ENCODE data around the gene SEMA3E.
"Not testable (repeated sequence)": the region's sequence is repeated elsewhere in the genome, so short reads cannot be mapped to it uniquely, and the experiment has no call there.

Gene SEMA3E

GRCh38 chr7:83684928-83685327 is 36.0 kb upstream of the SEMA3E start:
- no peak overlapping the region for H3K23ac ChIP-seq (ENCODE audit: low read length)
- H3K27me3 ChIP-seq (ENCODE audit: insufficient read depth, low read length) = no peaks in the 10 kb centered on the region
- H2BK120ac ChIP-seq (ENCODE audit: insufficient read depth, low read length, poor library complexity) = no peak overlapping the region
- H3K9me3 ChIP-seq (ENCODE audit: insufficient read depth, low read depth, low read length) = no peaks in the 10 kb centered on the region
- H3K79me2 ChIP-seq (ENCODE audit: control insufficient read depth, insufficient read depth, low read length, poor library complexity) = no peaks in the 10 kb centered on the region
- no peaks in the 10 kb centered on the region for H3K79me1 ChIP-seq (ENCODE audit: low read length)
- no peak overlapping the region for H3K14ac ChIP-seq (ENCODE audit: low read length)
- H3K4me2 ChIP-seq (ENCODE audit: low read length) = no peak overlapping the region
- H3K4me3 ChIP-seq (ENCODE audit: low read depth, low read length) = no peak overlapping the region
- peak; percentile 89 to 94 for DNase-seq
- H2BK12ac ChIP-seq (ENCODE audit: low read length) = no peak overlapping the region
- H2BK5ac ChIP-seq (ENCODE audit: low read depth, low read length, poor library complexity) = no peak overlapping the region
- no peak overlapping the region for H3K18ac ChIP-seq (ENCODE audit: low read length)
- WGBS (ENCODE audit: extremely low coverage, insufficient coverage, insufficient read length) = no CpG with 5 or more reads among the region's 3 CpGs
- H4K12ac ChIP-seq (ENCODE audit: low read depth, low read length) = no peak overlapping the region
- H3K9ac ChIP-seq (ENCODE audit: low read length) = no peak overlapping the region
- peak overlapping the region; percentile 57 for H3K27ac ChIP-seq (ENCODE audit: low read depth, low read length)
- H2AFZ ChIP-seq (ENCODE audit: insufficient read depth, low read length, poor library complexity) = no peak overlapping the region
- H3K36me3 ChIP-seq (ENCODE audit: control insufficient read depth in 1 of 2, insufficient read depth in 2 of 2, low read length in 2 of 2) = no peaks in the 10 kb centered on the region
- no peak overlapping the region for H4K8ac ChIP-seq (ENCODE audit: low read depth, low read length)
- no peak overlapping the region for H3K4ac ChIP-seq (ENCODE audit: low read depth, low read length)
- H4K91ac ChIP-seq (ENCODE audit: low read depth, low read length) = no peak overlapping the region
- H2AK5ac ChIP-seq (ENCODE audit: low read length) = no peak overlapping the region
- peaks cover 0 to 2% of the 10 kb centered on the region in 2 experiments for H3K4me1 ChIP-seq (ENCODE audit: control insufficient read depth in 1 of 2, insufficient read depth in 2 of 2, low read length in 2 of 2)

DNA sequence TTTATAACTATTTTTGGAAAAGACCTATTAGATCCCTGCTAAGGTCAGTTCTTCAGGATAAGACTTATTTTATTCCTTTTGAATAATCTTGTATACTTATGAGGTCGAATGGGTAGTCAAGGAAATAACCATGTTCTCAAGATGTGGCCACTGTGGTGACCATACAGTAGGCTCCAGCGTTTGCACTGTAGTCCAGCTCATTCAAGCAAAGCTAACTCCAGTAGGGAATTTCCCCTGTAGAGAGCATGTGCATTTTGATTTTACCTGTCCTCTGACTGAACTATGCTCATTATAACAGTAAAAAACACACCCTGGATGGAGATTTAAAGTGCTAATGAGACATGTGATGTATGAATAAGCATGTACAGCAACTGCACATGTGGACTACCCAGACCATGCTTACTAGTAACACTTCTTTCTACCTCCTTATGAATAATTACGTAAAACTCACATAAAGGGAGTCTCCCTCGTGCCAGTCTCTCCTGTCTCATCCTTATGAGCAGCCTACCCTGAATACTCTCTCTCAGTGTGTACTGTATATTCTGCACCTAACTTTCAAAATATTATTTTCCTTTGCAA is 32.4 kb upstream of the SEMA3E start:
- Histone ChIP-seq H3K14ac (ENCODE audit: low read length) (no peak overlapping the region), H3K27me3 (ENCODE audit: insufficient read depth, low read length) (no peaks in the 10 kb centered on the region), H3K9ac (ENCODE audit: low read length) (no peak overlapping the region), H3K9me3 (ENCODE audit: insufficient read depth, low read depth, low read length) (no peaks in the 10 kb centered on the region), H2AK5ac (ENCODE audit: low read length) (no peak overlapping the region), H2BK120ac (ENCODE audit: insufficient read depth, low read length, poor library complexity) (no peak overlapping the region), H4K12ac (ENCODE audit: low read depth, low read length) (no peak overlapping the region), H3K4me3 (ENCODE audit: low read depth, low read length) (no peak overlapping the region), H4K8ac (ENCODE audit: low read depth, low read length) (no peak overlapping the region), H3K23ac (ENCODE audit: low read length) (no peak overlapping the region), H2BK12ac (ENCODE audit: low read length) (no peak overlapping the region), H3K4me1 (ENCODE audit: control insufficient read depth in 1 of 2, insufficient read depth in 2 of 2, low read length in 2 of 2) (peaks cover 0 to 6% of the 10 kb centered on the region in 2 experiments), H3K4me2 (ENCODE audit: low read length) (no peak overlapping the region), H2BK5ac (ENCODE audit: low read depth, low read length, poor library complexity) (no peak overlapping the region), H3K18ac (ENCODE audit: low read length) (no peak overlapping the region), H3K79me1 (ENCODE audit: low read length) (peaks cover 4% of the 10 kb centered on the region), H3K36me3 (ENCODE audit: control insufficient read depth in 1 of 2, insufficient read depth in 2 of 2, low read length in 2 of 2) (no peaks in the 10 kb centered on the region), H3K79me2 (ENCODE audit: control insufficient read depth, insufficient read depth, low read length, poor library complexity) (no peaks in the 10 kb centered on the region), H2AFZ (ENCODE audit: insufficient read depth, low read length, poor library complexity) (no peak overlapping the region), H3K27ac (ENCODE audit: low read depth, low read length) (no peak overlapping the region), H3K4ac (ENCODE audit: low read depth, low read length) (no peak overlapping the region), H4K91ac (ENCODE audit: low read depth, low read length) (no peak overlapping the region)
- WGBS (ENCODE audit: extremely low coverage, insufficient coverage, insufficient read length) = no CpG with 5 or more reads among the region's 4 CpGs
- DNase-seq = no peak

DNA sequence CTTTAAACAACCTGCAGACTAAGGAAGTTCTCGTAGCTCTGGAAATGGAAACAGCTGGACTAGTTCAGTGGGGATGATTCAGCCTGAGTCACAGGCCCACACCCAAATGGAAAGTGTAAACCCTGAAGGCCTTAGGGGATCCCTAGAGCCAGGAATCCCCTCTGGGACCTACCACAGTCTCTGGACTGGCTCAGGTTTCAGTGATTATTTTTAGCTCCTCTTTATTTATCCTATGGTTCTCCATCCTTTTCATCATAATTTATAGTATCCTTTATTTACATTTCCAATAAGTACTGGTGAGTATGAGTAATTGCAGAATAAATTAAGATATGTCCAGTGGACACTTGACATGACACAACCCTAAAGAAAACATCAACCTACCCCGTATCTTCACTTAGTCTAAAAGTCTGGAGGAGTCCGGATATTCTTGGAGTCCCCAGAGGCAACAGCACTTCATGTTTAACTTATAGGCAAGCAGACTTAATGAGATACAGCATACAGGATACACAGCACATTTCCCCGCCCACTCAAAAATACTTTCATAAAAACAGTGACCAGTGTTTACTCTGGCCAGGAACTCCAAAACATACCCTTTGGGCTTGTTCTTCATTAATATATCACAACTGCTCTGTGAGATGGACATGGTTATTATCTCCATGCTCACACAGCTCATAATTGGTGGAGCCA is 28.4 kb upstream of the SEMA3E start:
- peaks cover 0 to 4% of the 10 kb centered on the region in 2 experiments for H3K4me1 ChIP-seq (ENCODE audit: control insufficient read depth in 1 of 2, insufficient read depth in 2 of 2, low read length in 2 of 2)

DNA sequence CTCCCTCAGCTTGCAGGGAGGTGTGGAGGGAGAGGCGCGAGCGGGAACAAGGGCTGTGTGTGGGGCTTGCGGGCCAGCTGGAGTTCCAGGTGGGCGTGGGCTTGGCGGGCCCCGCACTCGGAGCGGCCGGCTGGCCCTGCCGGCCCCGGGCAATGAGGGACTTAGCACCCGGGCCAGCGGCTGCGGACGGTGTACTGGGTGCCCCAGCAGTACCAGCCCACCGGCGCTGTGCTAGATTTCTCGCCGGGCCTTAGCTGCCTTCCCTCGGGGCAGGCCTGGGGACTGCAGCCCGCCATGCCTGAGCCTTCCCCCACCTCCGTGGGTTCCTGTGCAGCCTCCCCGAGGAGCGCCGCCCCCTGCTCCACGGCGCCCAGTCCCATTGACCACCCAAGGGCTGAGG is 24.4 kb upstream of the SEMA3E start:
- not testable (repeated sequence) for H3K4me2 ChIP-seq (ENCODE audit: low read length); H3K36me3 ChIP-seq (ENCODE audit: control insufficient read depth in 1 of 2, insufficient read depth in 2 of 2, low read length in 2 of 2); H3K18ac ChIP-seq (ENCODE audit: low read length); H3K79me1 ChIP-seq (ENCODE audit: low read length); H4K8ac ChIP-seq (ENCODE audit: low read depth, low read length); H3K9ac ChIP-seq (ENCODE audit: low read length); H2BK12ac ChIP-seq (ENCODE audit: low read length); H3K23ac ChIP-seq (ENCODE audit: low read length); H2BK120ac ChIP-seq (ENCODE audit: insufficient read depth, low read length, poor library complexity); H2AK5ac ChIP-seq (ENCODE audit: low read length); H3K14ac ChIP-seq (ENCODE audit: low read length); H3K79me2 ChIP-seq (ENCODE audit: control insufficient read depth, insufficient read depth, low read length, poor library complexity); DNase-seq; H4K91ac ChIP-seq (ENCODE audit: low read depth, low read length); H2AFZ ChIP-seq (ENCODE audit: insufficient read depth, low read length, poor library complexity); H3K27ac ChIP-seq (ENCODE audit: low read depth, low read length); H3K4me1 ChIP-seq (ENCODE audit: control insufficient read depth in 1 of 2, insufficient read depth in 2 of 2, low read length in 2 of 2); H3K9me3 ChIP-seq (ENCODE audit: insufficient read depth, low read depth, low read length); H4K12ac ChIP-seq (ENCODE audit: low read depth, low read length); H2BK5ac ChIP-seq (ENCODE audit: low read depth, low read length, poor library complexity); H3K27me3 ChIP-seq (ENCODE audit: insufficient read depth, low read length); H3K4ac ChIP-seq (ENCODE audit: low read depth, low read length); H3K4me3 ChIP-seq (ENCODE audit: low read depth, low read length)
- no CpG with 5 or more reads among the region's 28 CpGs for WGBS (ENCODE audit: extremely low coverage, insufficient coverage, insufficient read length)

More for the DNA sequence above, 28.4 kb upstream of the SEMA3E start:
- Histone ChIP-seq H2BK120ac (ENCODE audit: insufficient read depth, low read length, poor library complexity) (peak overlapping the region; percentile 22), H3K79me1 (ENCODE audit: low read length) (peaks cover 4% of the 10 kb centered on the region), H4K91ac (ENCODE audit: low read depth, low read length) (no peak overlapping the region), H3K27me3 (ENCODE audit: insufficient read depth, low read length) (no peaks in the 10 kb centered on the region), H2BK12ac (ENCODE audit: low read length) (no peak overlapping the region), H2AK5ac (ENCODE audit: low read length) (no peak overlapping the region), H3K4me2 (ENCODE audit: low read length) (no peak overlapping the region), H3K9me3 (ENCODE audit: insufficient read depth, low read depth, low read length) (peaks cover 2% of the 10 kb centered on the region), H2BK5ac (ENCODE audit: low read depth, low read length, poor library complexity) (no peak overlapping the region), H3K4ac (ENCODE audit: low read depth, low read length) (no peak overlapping the region), H3K23ac (ENCODE audit: low read length) (no peak overlapping the region), H3K27ac (ENCODE audit: low read depth, low read length) (peak overlapping the region; percentile 27), H3K14ac (ENCODE audit: low read length) (no peak overlapping the region), H3K9ac (ENCODE audit: low read length) (no peak overlapping the region), H3K18ac (ENCODE audit: low read length) (no peak overlapping the region), H3K79me2 (ENCODE audit: control insufficient read depth, insufficient read depth, low read length, poor library complexity) (no peaks in the 10 kb centered on the region), H3K36me3 (ENCODE audit: control insufficient read depth in 1 of 2, insufficient read depth in 2 of 2, low read length in 2 of 2) (no peaks in the 10 kb centered on the region), H2AFZ (ENCODE audit: insufficient read depth, low read length, poor library complexity) (no peak overlapping the region), H3K4me3 (ENCODE audit: low read depth, low read length) (no peak overlapping the region), H4K8ac (ENCODE audit: low read depth, low read length) (no peak overlapping the region), H4K12ac (ENCODE audit: low read depth, low read length) (no peak overlapping the region)
- no CpG with 5 or more reads among the region's 4 CpGs for WGBS (ENCODE audit: extremely low coverage, insufficient coverage, insufficient read length)
- peak; percentile 38 to 51 for DNase-seq

All from trophoblast cell (in vitro differentiated cells and primary cell).